Activated CD4-positive, CD25-positive, alpha-beta regulatory T cell (primary cell): Measurements from ENCODE around the gene JAKMIP3.
A peak's percentile ranks its signal among the peaks of the same experiment; 100 is the strongest.

Source experiments
- DNase-seq, 4 experiments: peaks; one replicate each; lab custom pipeline; 2025; lab: John Stamatoyannopoulos, UW

Gene JAKMIP3

GRCh38 chr10:132065491-132066105 is at the start of gene JAKMIP3:
TSS of gene JAKMIP3 (plus strand) at chr10:132065946. CDS start at chr10:132104809, 38,863 bp downstream.
- no peak for DNase-seq

- no peak for DNase-seq
Measured at GRCh38 chr10:132016514-132016913, 49.2 kb upstream of the JAKMIP3 start.

- no peak for DNase-seq
Measured at GRCh38 chr10:132018446-132018845, 47.3 kb upstream of the JAKMIP3 start.

- no peak for DNase-seq
Measured at GRCh38 chr10:132019366-132019765, 46.4 kb upstream of the JAKMIP3 start.

- no peak for DNase-seq
Measured at GRCh38 chr10:132020456-132020855, 45.3 kb upstream of the JAKMIP3 start.

- no peak for DNase-seq
Measured at GRCh38 chr10:132021046-132021445, 44.7 kb upstream of the JAKMIP3 start.

GRCh38 chr10:132021504-132022143 is 44.1 kb upstream of the JAKMIP3 start:
- no peak for DNase-seq

- no peak for DNase-seq
Measured at GRCh38 chr10:132022241-132022640, 43.5 kb upstream of the JAKMIP3 start.

- DNase-seq, result peak; percentile 47 to 76 (median 66)
Measured at GRCh38 chr10:132023092-132023811, 42.5 kb upstream of the JAKMIP3 start.

- no peak for DNase-seq
Measured at GRCh38 chr10:132027423-132027983, 38.2 kb upstream of the JAKMIP3 start.

- DNase-seq, result no peak
Measured at GRCh38 chr10:132028706-132029105, 37.0 kb upstream of the JAKMIP3 start.

- no peak for DNase-seq
Measured at GRCh38 chr10:132030898-132031463, 34.8 kb upstream of the JAKMIP3 start.

GRCh38 chr10:132033632-132034031 is 32.1 kb upstream of the JAKMIP3 start:
- no peak for DNase-seq

- DNase-seq, result no peak
Measured at GRCh38 chr10:132035476-132035875, 30.3 kb upstream of the JAKMIP3 start.

- no peak for DNase-seq
Measured at GRCh38 chr10:132036153-132036886, 29.4 kb upstream of the JAKMIP3 start.

GRCh38 chr10:132036887-132037675 is 28.7 kb upstream of the JAKMIP3 start:
- no peak for DNase-seq

GRCh38 chr10:132037676-132037975 is 28.1 kb upstream of the JAKMIP3 start:
- no peak for DNase-seq

- DNase-seq, result no peak
Measured at GRCh38 chr10:132039371-132039770, 26.4 kb upstream of the JAKMIP3 start.

GRCh38 chr10:132040046-132040445 is 25.7 kb upstream of the JAKMIP3 start:
- DNase-seq, result no peak

GRCh38 chr10:132041340-132041739 is 24.4 kb upstream of the JAKMIP3 start:
- no peak for DNase-seq
